GM12874 (cell line): ENCODE data around the gene FGF2.

ENCODE experiments used
- CTCF ChIP-seq: IDR thresholded peaks from 2 replicates; pipeline ENCODE4 v1.5.1; 2011; ENCODE audit warnings: low read depth, mild to moderate bottlenecking, control low read depth, low read length, moderate library complexity; ENCODE audit not compliant: insufficient read depth

The FGF2 gene

DNA sequence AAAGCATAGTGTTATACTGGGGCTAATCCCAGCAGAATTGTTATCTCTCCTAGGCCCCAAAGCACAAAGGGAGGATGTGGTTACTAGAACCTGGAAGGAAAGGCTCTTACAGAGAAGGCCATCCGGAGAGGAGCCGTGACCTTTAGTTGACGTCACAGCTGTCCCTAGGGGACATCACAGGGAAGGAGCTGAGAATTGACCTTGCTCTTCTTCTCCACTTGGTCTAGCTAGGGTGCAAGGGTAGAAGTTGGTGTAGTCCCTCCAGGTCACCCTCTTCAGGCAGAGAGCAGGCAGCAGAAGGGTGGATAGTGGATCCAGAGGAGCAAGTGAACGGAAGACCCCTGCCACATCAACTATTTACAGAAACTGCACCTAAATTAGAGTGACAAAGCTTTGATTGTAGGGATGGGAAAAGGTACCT is 22.8 kb upstream of the FGF2 start:
- TF ChIP-seq CTCF: no peak

GRCh38 chr4:122806981-122807679 is 19.5 kb upstream of the FGF2 start:
- TF ChIP-seq CTCF: no peak

GRCh38 chr4:122810669-122811068 is 16.0 kb upstream of the FGF2 start:
- TF ChIP-seq CTCF: no peak

DNA sequence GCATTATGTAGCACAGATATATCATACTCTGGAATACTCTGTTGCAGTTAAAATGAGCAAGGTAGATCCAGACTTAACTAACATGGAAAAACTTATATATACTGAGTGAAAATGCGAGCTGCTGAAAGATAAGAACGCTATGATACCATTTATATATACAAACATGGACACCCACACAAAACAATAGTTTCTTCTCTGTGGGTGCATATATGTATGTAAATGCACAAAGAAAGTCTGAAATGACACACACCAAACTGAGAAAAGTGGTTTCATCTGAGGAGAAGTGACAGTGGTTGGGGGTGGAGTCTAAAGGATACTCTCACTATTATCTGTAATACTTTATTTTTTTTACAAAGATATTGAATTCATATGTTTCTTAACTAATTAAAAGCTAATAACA is 12.2 kb upstream of the FGF2 start:
- TF ChIP-seq CTCF: no peak

- no peak for TF ChIP-seq CTCF
Measured at GRCh38 chr4:122815248-122815647, 11.4 kb upstream of the FGF2 start.

GRCh38 chr4:122816476-122816875 is 10.2 kb upstream of the FGF2 start:
- no peak for TF ChIP-seq CTCF

GRCh38 chr4:122819708-122820449 is 6.8 kb upstream of the FGF2 start:
- no peak for TF ChIP-seq CTCF
